ENCODE measurements around the gene MAPT.

The MAPT gene

GRCh38 chr17:45847747-45848146, 46.6 kb upstream of the MAPT start:
- no peak overlapping the region for H3K9ac ChIP-seq (ENCODE audit: low read length)
- TF ChIP-seq EZH2phosphoT487 (IDR thresholded peaks at IDR 0.05; ENCODE audit: low read length) (no peak), CTCF (IDR thresholded peaks at IDR 0.05; ENCODE audit: low read length) (no peak), EZH2 (optimal IDR thresholded peaks at IDR 0.05; ENCODE audit: low read depth, low read length) (no peak)

GRCh38 chr17:45848405-45848804, 45.9 kb upstream of the MAPT start:
- no peaks in the 10 kb centered on the region for H4K20me1 ChIP-seq (ENCODE audit: insufficient read depth, low read length)
- H3K4me3 ChIP-seq (ENCODE audit: low read length) = no peak overlapping the region
- H3K9me3 ChIP-seq (replicated peaks; ENCODE audit: insufficient read depth, low read length) = no peaks in the 10 kb centered on the region
- no peak overlapping the region for H3K9ac ChIP-seq (ENCODE audit: low read length)
- peaks cover 27% of the 10 kb centered on the region for H3K27me3 ChIP-seq (replicated peaks; ENCODE audit: insufficient read depth, low read length)
- no peaks in the 10 kb centered on the region for H3K79me2 ChIP-seq (ENCODE audit: low read length)
- no peaks in the 10 kb centered on the region for H3K36me3 ChIP-seq (replicated peaks; ENCODE audit: insufficient read depth, low read length)
- no peak overlapping the region for H2AFZ ChIP-seq (ENCODE audit: low read length)
- H3K4me1 ChIP-seq (ENCODE audit: low read length) = peaks cover 17% of the 10 kb centered on the region
- TF ChIP-seq EZH2 (optimal IDR thresholded peaks at IDR 0.05; ENCODE audit: low read depth, low read length) (no peak), EZH2phosphoT487 (IDR thresholded peaks at IDR 0.05; ENCODE audit: low read length) (no peak), CTCF (IDR thresholded peaks at IDR 0.05; ENCODE audit: low read length) (no peak)
- H3K4me2 ChIP-seq (ENCODE audit: low read depth, low read length) = no peak overlapping the region
- no peak overlapping the region for H3K27ac ChIP-seq (ENCODE audit: low read length)
- no peaks in the 10 kb centered on the region for H3K9me2 ChIP-seq (replicated peaks; ENCODE audit: insufficient read depth, low read length)
- H3F3A ChIP-seq (ENCODE audit: insufficient read depth, low read length) = 0 out of 2 replicates have a peak, but pooled peaks cover 4% of the 10 kb centered on the region
- no peak for DNase-seq

More at GRCh38 chr17:45847747-45848146, 46.6 kb upstream of the MAPT start:
- Histone ChIP-seq H3K9me2 (replicated peaks; ENCODE audit: insufficient read depth, low read length) (no peaks in the 10 kb centered on the region), H3K27me3 (replicated peaks; ENCODE audit: insufficient read depth, low read length) (peaks cover 27% of the 10 kb centered on the region), H3K36me3 (replicated peaks; ENCODE audit: insufficient read depth, low read length) (no peaks in the 10 kb centered on the region), H3K79me2 (ENCODE audit: low read length) (no peaks in the 10 kb centered on the region), H4K20me1 (ENCODE audit: insufficient read depth, low read length) (no peaks in the 10 kb centered on the region), H2AFZ (ENCODE audit: low read length) (no peak overlapping the region), H3K4me1 (ENCODE audit: low read length) (peaks cover 17% of the 10 kb centered on the region), H3K27ac (ENCODE audit: low read length) (no peak overlapping the region), H3K4me3 (ENCODE audit: low read length) (no peak overlapping the region), H3F3A (ENCODE audit: insufficient read depth, low read length) (0 out of 2 replicates have a peak, but pooled peaks cover 4% of the 10 kb centered on the region), H3K9me3 (replicated peaks; ENCODE audit: insufficient read depth, low read length) (no peaks in the 10 kb centered on the region), H3K4me2 (ENCODE audit: low read depth, low read length) (no peak overlapping the region)
- no peak for DNase-seq

DNA sequence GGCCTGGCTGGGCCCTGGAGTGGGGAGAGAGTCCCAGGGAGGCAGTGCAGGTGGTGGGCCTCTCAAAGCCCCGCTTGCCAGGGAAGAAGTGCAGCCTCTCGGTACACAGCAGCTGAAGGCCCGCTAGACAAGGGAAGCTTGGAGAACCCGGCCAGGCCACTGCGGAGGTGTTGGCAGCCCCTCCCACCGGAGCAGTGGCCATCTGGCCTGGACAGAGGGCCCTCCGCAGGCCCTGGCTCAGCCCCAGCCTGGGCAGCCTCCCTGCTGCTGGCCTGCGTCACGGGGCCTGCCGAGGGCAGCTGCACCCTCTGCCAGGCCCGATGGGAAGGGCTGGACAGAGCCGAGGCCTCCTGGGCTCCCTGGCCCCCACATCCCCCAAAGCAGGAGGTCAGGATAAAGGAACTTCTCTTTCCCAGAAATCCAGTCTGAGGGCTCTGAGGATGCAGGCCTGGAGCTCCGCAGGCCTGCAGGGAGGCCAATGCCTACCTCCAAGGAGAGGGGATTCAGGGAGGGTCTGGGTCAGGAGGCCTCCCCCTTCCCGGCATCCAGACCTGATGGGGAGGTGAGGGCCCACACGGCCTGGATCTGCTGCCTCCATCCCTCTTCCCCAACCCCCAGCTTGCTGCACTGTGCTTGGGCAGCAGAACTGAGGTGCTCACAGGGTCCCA, 45.4 kb upstream of the MAPT start:
- no peak for DNase-seq
- Histone ChIP-seq H3K27me3 (replicated peaks; ENCODE audit: insufficient read depth, low read length) (peaks cover 27% of the 10 kb centered on the region), H3K9ac (ENCODE audit: low read length) (no peak overlapping the region), H3K36me3 (replicated peaks; ENCODE audit: insufficient read depth, low read length) (no peaks in the 10 kb centered on the region), H3K4me3 (ENCODE audit: low read length) (no peak overlapping the region), H2AFZ (ENCODE audit: low read length) (no peak overlapping the region), H3K4me2 (ENCODE audit: low read depth, low read length) (no peak overlapping the region), H3F3A (ENCODE audit: insufficient read depth, low read length) (0 out of 2 replicates have a peak, but pooled peaks cover 4% of the 10 kb centered on the region), H3K9me2 (replicated peaks; ENCODE audit: insufficient read depth, low read length) (no peaks in the 10 kb centered on the region), H4K20me1 (ENCODE audit: insufficient read depth, low read length) (no peaks in the 10 kb centered on the region), H3K27ac (ENCODE audit: low read length) (no peak overlapping the region), H3K4me1 (ENCODE audit: low read length) (peaks cover 17% of the 10 kb centered on the region), H3K9me3 (replicated peaks; ENCODE audit: insufficient read depth, low read length) (no peaks in the 10 kb centered on the region), H3K79me2 (ENCODE audit: low read length) (no peaks in the 10 kb centered on the region)
- no peak for TF ChIP-seq CTCF (IDR thresholded peaks at IDR 0.05; ENCODE audit: low read length)
- TF ChIP-seq EZH2phosphoT487 (IDR thresholded peaks at IDR 0.05; ENCODE audit: low read length) = no peak
- TF ChIP-seq EZH2 (optimal IDR thresholded peaks at IDR 0.05; ENCODE audit: low read depth, low read length) = no peak
